Stimulated activated CD8-positive, alpha-beta memory T cell treated with anti-CD3 and anti-CD28 coated beads, Interleukin-15, amount 100 ng/mL, for 1 hour (primary cell): ENCODE results near the gene PYGO1.
"Not testable (repeated sequence)": the region's sequence is repeated elsewhere in the genome, so short reads cannot be mapped to it uniquely, and the experiment has no call there.

Experiments
- DNase-seq: peaks from one replicate; pipeline ENCODE4 v3.0.0-alpha.2; 2020; ENCODE audit warnings: low read depth

The PYGO1 gene

DNA sequence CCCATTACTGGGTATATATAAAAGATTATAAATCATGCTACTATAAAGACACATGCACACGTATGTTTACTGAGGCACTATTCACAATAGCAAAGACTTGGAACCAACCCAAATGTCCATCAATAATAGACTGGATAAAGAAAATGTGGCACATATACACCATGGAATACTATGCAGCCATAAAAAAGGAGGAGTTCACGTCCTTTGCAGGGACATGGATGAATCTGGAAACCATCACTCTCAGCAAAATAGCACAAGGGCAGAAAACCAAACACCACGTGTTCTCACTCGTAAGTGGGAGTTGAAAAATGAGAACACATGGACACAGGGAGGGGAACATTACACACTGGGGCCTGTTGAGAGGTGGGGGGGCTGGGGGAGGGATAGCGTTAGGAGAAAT lies 82.7 kb downstream of the PYGO1 start:
- DNase-seq: not testable (repeated sequence)

DNA sequence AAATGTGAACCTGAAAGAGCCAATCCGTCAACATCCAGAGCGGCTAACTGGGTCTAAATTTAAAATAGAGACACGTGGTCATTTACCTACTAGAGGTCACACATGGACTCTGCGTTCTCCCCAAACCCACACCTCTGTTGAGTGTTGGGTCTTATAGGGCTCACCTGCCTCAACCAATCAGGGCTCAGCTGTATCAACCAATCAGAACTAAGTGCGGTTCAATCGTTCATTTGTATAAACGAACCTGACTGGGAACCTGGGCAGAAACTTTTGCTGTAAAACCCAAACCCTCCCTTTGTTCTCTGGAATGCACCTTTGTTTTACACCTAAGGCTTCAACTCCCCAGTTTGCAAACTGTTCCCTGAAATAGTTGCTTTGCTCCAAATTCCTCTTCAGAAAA lies 89.0 kb downstream of the PYGO1 start:
- DNase-seq: no peak

DNA sequence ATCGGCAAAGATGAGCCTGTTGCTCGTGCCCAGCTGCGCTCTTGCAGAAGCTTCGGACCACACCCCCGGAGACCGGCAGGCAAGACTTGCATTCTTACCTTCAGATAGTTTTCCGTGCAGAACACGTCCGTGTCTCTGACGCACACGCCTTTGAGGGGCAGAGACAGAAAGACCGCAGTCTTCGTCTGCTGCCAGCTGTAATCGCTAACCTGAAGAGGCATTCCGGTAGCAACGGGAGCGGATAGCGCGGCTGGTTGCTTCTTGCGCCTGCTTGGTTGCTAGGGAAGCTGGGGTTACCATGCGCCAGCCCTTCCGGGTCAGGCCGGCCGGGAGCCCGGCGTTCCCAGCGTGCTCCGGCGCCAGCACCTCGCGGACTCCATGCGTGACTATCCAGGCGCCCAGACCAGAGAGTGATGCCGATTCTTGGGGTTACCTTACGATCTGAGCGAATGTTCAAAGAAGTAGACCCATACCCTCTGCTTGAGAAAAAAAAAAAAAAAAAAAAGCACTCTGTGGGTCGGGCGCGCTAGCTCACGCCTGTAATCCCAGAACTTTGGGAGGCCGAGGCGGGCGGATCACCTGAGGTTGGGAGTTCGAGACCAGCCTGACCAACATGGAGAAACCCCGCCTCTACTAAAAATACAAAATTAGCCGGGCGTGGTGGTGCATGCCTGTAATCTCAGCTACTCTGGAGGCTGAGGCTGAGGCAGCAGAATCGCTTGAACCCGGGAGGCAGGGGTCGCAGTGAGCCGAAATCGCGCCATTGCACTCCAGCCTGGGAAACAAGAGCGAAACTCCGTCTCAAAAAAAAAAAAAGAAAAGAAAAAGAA lies 89.8 kb downstream of the PYGO1 start:
- DNase-seq: peak; percentile 47

DNA sequence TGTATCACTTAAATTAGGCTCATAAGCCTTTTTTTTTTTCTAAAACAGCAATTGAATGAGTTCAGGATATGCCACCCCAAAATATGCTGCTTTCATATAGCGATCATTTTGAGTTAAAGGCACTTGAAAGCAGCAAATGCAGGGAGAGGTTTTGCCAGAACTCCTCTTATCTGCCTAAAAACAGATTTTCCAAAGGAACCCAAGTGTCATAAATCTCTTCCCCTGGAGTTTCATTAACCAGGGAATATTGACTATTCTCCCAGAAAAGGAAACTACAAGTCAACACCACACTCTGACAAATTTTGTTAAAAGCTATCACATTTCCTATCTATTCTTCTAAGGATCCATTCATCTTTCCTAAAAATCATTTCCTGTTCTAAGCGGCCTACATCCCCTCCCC lies 91.4 kb downstream of the PYGO1 start:
- DNase-seq: no peak

DNA sequence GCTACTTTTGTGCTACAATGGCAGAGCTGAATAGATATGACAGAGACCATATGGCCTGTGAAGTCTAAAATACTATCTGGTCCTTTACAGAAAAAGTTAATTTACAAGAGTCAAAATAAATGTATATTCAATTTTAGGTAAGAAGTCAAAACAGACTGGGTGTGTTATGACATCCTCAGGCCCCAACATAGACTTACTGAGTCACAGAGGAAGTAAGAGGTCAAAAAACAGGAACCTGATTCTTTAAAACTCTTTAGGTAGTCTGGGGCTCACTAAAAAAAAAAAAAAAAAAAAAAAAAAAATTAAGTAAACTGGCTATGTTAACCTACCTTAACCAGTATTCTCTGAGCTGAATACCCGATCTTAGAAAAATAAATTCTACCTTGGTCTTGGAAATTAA lies 93.2 kb downstream of the PYGO1 start:
- no peak for DNase-seq

DNA sequence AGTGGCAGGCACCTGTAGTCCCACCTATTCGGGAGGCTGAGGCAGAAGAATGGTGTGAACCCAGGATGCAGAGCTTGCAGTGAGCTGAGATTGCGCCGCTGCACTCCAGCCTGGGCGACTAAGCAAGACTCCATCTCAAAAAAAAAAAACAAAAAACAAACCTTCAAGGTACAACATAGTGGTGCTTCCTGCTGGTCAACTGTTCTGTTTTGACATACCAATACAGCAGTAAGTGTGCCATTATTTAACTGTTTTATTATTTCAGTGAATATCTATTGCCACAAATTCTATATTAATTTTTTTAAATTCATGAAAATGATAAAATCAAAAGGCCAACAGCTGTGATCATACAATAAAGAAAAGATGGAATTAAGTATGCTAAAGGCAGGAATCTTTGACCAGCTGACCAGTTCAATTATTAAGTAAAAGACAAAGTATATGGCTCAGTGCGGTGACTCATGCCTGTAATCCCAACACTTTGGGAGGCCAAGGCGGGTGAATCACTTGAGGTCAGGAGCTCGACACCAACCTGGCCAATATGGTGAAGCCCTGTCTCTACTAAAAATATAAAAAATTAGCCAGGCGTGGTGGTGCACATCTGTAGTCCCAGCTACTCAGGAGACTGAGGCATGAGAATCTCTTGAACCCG lies 99.1 kb downstream of the PYGO1 start:
- not testable (repeated sequence) for DNase-seq
